NCI-H2196 (cell line): ENCODE data around the gene SRGAP3.

Experiments
- DNase-seq: peaks from one replicate; lab custom pipeline; 2025; ENCODE audit not compliant: unreplicated experiment; lab: John Stamatoyannopoulos, UW

The SRGAP3 gene

DNA sequence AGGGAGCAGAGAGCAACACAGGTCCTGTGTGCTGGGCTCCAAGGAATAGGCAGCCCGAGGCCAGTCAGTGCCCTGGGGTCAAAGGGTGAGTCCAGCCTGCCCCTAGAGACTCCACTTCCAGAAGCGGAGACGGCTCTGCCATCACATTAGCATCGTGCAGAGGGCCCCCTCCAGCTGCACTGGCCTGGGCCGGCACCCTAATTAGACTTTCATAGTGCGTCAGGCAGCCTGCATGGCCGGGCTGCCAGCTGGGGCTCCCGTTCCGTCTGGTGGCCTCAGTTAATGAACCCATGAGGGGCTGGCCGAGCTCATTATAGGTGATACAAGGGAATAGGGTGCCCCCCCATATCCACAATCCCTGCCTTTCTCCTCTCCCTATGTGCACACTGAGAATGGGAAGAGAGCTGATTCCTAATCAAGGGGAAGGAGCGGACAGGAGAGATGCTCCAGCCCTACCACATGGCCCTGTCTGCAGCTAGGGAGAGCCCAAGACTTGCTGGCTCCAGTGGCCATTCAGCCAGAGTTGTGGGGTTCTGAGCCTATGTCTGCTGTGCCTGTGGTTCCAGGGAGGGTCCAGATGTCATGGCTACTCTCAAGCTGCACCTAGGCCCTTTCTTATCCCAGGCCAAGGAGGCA lies 128.0 kb downstream of the SRGAP3 start:
- no peak for DNase-seq

DNA sequence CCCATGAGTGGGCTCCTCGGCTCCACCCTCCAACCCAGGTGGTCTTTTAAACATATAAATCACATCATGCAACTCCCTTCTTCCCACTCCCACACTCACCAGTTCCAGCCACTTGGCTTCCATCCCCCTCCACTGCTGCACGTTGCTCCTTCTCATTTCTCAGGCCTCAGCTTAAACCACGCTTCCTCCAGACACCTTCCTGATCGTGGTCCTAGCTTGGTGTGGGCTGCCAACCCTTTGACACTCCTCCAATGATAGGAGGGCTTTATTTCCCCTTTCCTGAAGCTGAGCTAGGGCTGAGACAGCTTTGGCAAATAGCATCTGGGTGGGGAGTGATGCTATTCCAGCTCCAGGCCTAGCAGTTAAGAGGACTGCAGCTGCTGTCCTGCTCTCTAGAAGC lies 130.1 kb downstream of the SRGAP3 start:
- DNase-seq = no peak

DNA sequence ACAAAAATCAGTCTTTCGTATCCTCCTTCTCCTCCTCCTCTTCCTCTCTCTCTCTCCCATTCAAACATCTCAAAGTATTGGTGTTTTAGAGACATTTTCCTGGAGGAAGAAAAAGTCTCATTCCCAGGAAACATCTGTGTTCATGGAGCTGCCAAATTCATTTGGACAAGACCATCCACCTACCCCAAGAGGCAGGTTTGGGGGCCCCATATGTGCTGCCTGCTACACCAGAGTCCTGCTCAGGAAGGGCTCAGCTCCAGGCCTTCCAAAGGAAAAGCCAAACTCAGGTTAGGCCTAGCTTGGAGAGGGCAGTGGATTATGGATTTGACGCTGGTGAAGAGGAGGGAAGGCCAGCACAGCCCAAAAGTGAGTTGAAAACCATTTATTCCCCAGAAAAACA lies 131.2 kb downstream of the SRGAP3 start:
- DNase-seq = no peak

GRCh38 chr3:9117220-9117619 lies 132.2 kb downstream of the SRGAP3 start:
- no peak for DNase-seq

DNA sequence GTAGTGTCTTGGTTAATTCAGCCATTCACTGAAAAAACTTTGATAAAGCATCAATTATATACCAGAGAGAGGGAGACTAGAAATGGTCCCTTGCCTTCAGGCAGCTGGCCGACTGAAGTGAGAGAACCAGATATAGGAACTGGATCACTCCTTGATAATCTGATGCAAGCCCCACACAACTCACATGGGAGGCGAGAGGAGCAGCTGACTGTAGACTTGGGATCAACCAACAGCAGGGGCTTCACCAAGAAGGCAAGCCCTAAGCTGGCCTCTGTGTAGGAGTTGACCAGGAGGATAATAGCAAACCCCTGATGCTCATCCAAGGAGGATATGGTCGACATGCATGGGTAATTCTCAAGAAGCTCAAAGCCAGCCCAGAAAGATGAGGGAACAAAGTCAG lies 133.1 kb downstream of the SRGAP3 start:
- no peak for DNase-seq

DNA sequence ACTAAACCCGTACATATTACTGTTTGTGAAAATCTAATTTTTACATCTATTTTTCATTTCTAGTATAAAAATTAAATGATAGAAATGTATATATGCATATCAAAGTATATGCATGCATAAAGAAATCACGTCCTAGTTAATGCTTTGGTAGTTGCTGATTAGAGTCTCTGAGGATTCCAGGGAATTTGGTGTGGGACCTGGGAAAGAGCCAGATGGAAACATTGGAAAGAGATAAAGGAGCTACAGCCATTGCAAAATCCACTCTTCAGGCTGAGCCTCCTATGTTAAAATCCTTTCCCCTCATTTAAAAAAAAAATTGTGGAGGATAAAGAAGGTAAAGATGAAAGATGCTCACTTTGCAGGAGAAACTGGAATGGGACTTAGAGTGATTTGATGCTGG lies 134.1 kb downstream of the SRGAP3 start:
- DNase-seq = no peak

DNA sequence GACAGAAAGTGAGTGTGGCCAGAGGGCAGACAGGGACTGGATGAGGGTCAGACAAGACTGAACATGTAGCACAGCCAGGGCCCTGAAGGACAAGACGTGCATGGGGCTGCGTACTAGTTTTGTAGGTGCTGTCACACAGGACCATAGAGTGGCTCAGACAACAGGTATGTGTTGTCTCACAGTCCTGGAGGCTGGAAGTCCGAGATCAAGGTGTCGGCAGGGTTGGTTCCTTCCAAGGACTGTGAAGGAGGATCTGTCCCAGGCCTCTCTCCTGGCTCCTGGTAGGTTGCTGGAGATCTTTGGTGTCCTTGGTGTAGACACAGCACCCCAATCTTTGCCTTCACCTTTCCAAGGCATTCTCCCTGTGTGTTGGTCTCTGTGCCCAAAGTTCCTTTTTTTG lies 136.4 kb downstream of the SRGAP3 start:
- no peak for DNase-seq

GRCh38 chr3:9111866-9112265 lies 137.6 kb downstream of the SRGAP3 start:
- DNase-seq = no peak

DNA sequence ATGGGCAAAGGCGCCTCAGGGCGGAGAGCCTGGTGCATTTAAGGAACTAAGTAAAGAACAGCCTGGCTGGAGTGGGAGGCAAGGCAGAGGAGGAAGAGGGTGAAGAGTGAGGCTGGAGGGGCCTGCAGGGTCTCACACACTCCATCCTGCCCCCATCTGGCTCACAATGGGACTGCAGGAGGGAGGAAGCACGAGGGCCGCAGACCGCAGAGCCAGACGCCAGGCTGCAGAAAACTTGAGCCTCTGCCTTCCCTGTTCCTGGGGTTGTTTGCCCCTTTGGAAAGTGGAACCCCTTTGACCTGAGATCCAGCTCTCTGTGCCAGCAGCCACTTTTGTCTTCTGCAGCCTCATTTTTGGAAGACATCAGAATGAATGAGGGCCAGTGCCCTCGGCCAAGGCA lies 138.0 kb downstream of the SRGAP3 start:
- DNase-seq = no peak

GRCh38 chr3:9110802-9111201 lies 138.6 kb downstream of the SRGAP3 start:
- no peak for DNase-seq

DNA sequence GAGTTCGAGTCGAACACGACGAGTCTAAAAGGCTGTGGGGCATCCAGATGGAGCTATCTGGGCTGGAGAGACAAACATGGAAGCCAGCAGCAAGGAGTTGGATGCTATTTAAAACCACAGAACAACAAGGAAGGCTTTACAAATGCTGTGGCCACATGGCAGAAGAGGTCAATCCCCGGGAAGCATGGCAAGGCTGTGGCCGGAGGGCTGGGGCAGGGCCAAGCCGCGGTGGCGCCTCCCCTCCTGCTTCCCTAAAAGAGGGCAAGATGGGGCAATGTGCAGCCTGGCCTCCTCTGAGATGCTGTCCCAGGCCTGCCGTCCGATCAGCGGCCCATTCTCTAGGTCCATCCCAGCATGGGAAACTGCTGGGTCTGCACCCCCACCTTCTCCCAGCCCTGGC lies 139.1 kb downstream of the SRGAP3 start:
- DNase-seq = no peak

GRCh38 chr3:9109568-9109914 lies 139.9 kb downstream of the SRGAP3 start:
- DNase-seq = no peak

GRCh38 chr3:9108876-9109567 lies 140.4 kb downstream of the SRGAP3 start:
- no peak for DNase-seq

DNA sequence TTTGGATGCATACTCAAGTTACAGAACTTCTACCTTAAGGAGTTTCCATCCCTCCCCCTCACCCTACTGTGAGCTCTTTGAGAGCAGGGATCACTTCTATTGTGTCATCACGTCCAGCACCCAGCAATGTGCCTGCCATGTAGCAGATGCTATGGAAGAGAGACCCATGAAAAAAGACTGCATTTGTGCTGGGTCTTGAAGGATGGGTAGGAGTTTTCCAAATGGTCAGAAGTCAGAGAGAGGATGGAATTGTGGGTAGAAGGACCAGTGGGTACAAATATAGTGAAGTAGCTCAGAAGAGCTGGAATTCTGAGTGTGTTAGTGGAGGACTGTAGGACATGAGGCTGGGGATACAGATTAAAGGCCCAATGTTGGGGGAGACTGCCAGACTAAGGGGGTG lies 141.7 kb downstream of the SRGAP3 start:
- no peak for DNase-seq

GRCh38 chr3:9105421-9105820 lies 144.0 kb downstream of the SRGAP3 start:
- DNase-seq = no peak

- DNase-seq = no peak
These were observed 145.3 kb downstream of the SRGAP3 start for GRCh38 chr3:9104121-9104520.

DNA sequence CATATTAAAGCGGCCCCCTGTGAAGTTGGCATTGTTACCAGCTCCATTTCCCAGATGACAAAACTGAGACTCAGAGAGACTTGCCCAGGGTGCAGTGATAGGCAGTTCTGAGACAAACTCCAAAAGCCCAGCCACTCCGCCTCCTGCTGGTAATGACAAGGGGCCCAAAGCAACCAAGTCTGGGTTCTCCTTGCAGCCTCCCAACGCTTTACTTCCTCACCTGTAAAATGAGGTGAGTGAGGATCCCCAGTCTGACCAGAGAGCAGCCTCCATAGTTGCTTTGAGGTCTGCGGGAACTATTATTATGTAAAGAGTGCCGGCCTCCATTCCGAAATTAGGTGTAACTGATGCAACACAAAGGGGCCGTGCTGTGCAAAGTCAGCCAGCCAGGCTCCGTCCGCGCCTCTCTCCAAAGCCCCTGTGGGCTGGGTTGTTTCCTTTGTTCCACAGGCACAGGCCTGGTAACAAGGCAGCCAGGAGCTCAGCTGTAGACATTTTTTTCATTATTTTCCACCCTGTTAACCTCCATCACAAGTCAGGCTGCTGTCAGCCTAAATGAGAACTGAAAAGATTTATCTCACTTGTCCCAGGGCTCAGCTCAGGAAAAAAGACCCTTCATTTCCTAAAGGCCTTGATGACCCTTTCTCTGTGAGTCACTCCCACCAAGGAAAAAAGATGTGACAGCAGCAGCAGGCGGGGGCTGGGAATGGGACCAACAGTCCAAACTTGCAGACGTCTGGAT lies 147.0 kb downstream of the SRGAP3 start:
- no peak for DNase-seq

GRCh38 chr3:9101286-9101685 lies 148.2 kb downstream of the SRGAP3 start:
- no peak for DNase-seq

DNA sequence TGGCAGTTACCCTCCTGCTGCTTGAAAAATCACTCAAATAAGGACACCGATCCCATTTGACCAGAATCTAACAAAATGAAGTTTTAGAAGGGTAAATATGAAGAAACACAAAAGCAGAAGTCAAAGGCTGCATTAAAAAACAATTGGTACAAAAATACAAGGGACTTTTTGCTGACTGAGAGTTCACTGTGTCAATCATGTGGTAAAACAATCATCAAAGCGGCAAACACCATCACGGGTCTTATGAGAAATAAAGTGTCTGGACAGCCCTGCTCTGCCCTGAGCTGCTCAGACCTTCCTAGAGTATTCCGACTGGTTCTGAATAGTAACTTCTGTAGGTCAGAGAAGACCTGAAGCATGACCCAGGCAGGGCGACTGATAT lies 148.9 kb downstream of the SRGAP3 start:
- DNase-seq = no peak

DNA sequence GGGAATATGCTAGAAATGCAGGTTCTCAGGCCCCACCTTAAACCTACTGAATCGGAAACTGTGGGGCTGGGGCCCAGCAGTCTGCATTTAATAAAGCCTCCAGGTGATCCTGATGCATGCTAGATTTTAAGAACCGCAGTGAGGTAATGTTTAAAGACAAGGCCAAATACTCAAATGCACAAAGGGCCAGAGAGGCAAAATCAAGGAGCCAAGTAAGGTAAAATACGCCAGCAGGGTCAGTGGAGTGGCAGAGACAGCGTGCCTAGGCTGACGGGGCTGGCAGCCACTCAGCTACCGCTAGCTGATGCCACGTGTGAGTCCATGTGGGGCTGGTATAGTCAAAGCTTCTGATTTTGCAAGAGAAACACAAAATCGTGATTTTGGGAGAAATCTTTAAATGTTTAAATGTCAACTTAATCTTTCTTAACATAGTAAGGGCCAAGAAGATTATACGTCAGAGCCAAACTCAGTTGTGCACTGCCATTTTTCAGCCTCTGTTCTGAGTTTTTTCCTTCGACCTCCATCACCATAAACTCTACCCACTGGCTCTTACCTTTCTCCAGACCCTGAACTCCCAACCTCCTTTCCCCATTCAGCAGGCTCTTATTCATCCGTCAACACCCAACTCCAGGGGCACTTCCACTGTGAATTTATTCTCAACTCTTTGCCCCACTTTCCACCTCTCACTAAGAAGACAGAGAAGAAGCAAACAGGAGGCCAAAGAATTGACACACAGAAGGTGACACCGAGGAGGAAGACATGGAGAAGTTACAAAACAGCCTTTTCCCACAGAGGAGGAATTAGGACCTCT lies 149.5 kb downstream of the SRGAP3 start:
- no peak for DNase-seq
